Calu3 (cell line): ENCODE measurements around the gene LCN10. TPM values are rescaled to one million over a fixed set of nuclear protein-coding genes. Genes with fewer than 3 reads are reported as not detected.

Source experiments
- BruUV-seq: library from RNA; stranded (reverse); fragments of 400-500 nt; replicated peaks from 2 replicates; lab custom pipeline; 2021; lab: Mats Ljungman, UMichigan
- CTCF ChIA-PET: fragments of 300-600 bp; sonication (Branson Sonifier 250); formaldehyde crosslinking; loops from one replicate; lab custom pipeline; 2022; ENCODE audit warnings: antibody characterized with exemption; lab: Charles Lee
- DNase-seq: peaks from one replicate; pipeline ENCODE4 v3.0.0; 2022
- H3K27ac Mint-ChIP-seq: one replicate; pipeline ENCODE4 v1.8.0; 2022; ENCODE audit warnings: mixed read lengths; ENCODE audit not compliant: unreplicated experiment
- H3K27me3 Mint-ChIP-seq: one replicate; pipeline ENCODE4 v1.8.0; 2022; ENCODE audit warnings: mixed read lengths; ENCODE audit not compliant: unreplicated experiment
- H3K36me3 Mint-ChIP-seq: one replicate; pipeline ENCODE4 v1.8.0; 2022; ENCODE audit warnings: mild to moderate bottlenecking, moderate library complexity, mixed read lengths; ENCODE audit not compliant: insufficient read depth, unreplicated experiment
- H3K4me1 Mint-ChIP-seq: one replicate; pipeline ENCODE4 v1.8.0; 2022; ENCODE audit warnings: mild to moderate bottlenecking, low read depth, mixed read lengths; ENCODE audit not compliant: unreplicated experiment
- H3K4me3 Mint-ChIP-seq: one replicate; pipeline ENCODE4 v1.8.0; 2022; ENCODE audit warnings: mild to moderate bottlenecking, low read depth, moderate library complexity, mixed read lengths; ENCODE audit not compliant: unreplicated experiment
- H3K9me3 Mint-ChIP-seq: one replicate; pipeline ENCODE4 v1.8.0; 2022; ENCODE audit warnings: low read depth, mixed read lengths; ENCODE audit not compliant: unreplicated experiment
- intact Hi-C: fragments of 100-400 bp; cut with micrococcal nuclease; formaldehyde crosslinking; loops from one replicate; pipeline ENCODE4 v1.10.0; 2022; ENCODE audit not compliant: unreplicated experiment
- total RNA-seq: library from RNA; stranded (reverse); gene quantifications from 2 replicates; pipeline ENCODE4 v1.2.3, GENCODE V29; 2022
- TF ChIP-seq, protein P1 (sequence below): fragments of 200-600 bp; IDR thresholded peaks from one replicate; pipeline ENCODE4 v1.8.0; 2022; ENCODE audit warnings: antibody characterized with exemption; ENCODE audit not compliant: unreplicated experiment

The LCN10 gene
- total RNA-seq, 1 experiment from 2014 or later = 0.33 TPM

DNA sequence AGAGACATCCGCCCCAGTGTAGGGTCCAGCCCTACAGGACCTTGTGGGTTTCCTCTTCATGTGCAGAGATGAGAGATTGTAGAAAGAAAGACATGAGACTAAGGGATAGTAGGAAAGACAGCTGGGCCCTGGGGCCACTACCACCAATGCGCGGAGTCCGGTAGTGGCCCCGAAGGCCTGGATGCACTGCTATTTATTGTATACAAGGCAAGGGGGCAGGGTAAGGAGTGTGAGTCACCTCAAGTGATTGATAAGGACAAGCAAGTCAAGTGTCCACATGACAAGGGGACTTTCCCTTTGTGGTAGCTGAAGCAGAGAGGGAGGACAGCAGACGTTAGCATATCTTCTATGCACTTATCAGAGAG lies 42.2 kb upstream of the LCN10 start:
- peaks cover 20% of the 10 kb centered on the region for H3K27me3 Mint-ChIP-seq
- no peak overlapping the region for H3K27ac Mint-ChIP-seq
- H3K4me1 Mint-ChIP-seq = peaks cover 48% of the 10 kb centered on the region
- no peaks in the 10 kb centered on the region for H3K9me3 Mint-ChIP-seq
- peak; percentile 27 for DNase-seq
- peaks cover 6% of the 10 kb centered on the region for H3K36me3 Mint-ChIP-seq
- intact Hi-C loops = no loop called here
- TF ChIP-seq, protein P1, sequence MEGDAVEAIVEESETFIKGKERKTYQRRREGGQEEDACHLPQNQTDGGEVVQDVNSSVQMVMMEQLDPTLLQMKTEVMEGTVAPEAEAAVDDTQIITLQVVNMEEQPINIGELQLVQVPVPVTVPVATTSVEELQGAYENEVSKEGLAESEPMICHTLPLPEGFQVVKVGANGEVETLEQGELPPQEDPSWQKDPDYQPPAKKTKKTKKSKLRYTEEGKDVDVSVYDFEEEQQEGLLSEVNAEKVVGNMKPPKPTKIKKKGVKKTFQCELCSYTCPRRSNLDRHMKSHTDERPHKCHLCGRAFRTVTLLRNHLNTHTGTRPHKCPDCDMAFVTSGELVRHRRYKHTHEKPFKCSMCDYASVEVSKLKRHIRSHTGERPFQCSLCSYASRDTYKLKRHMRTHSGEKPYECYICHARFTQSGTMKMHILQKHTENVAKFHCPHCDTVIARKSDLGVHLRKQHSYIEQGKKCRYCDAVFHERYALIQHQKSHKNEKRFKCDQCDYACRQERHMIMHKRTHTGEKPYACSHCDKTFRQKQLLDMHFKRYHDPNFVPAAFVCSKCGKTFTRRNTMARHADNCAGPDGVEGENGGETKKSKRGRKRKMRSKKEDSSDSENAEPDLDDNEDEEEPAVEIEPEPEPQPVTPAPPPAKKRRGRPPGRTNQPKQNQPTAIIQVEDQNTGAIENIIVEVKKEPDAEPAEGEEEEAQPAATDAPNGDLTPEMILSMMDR = no peak
- H3K4me3 Mint-ChIP-seq = peak overlapping the region; percentile 17
- CTCF ChIA-PET = no interaction called here
- BruUV-seq = no TSS peak

DNA sequence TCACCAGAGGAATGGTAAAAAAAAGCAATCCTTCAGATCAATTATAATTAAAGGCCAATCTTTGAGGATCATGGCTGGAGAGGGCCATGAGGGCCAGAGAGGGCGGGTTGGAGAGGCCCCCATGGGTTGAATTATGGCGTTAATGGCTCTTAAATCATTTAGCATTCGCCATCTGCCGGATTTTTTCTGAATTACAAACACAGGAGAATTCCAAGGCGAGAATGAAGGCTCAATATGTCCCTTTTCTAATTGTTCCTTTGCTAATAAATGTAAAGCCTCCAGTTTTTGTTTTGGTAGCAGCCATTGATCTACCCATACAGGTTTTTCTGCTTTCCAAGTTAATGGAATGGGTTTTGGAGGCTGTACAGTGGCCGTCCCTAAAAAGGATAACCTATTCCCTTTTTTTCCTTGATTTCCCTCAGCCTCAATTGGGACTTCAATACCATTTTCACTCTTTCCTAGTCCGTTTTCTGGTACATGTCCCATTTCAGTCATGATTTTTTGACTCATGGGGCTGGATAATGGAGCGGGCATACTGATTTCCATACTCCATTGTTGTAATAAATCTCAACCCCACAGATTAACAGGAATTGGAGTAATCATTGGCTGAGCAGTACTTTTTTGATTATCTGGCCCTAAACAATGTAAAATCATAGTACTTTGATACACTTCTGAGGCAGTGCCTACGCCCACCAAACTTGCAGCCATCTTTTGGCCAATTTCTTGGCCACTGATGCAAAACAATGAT lies 41.7 kb upstream of the LCN10 start:
- DNase-seq = peak; percentile 24
- TF ChIP-seq, protein P1 = no peak

DNA sequence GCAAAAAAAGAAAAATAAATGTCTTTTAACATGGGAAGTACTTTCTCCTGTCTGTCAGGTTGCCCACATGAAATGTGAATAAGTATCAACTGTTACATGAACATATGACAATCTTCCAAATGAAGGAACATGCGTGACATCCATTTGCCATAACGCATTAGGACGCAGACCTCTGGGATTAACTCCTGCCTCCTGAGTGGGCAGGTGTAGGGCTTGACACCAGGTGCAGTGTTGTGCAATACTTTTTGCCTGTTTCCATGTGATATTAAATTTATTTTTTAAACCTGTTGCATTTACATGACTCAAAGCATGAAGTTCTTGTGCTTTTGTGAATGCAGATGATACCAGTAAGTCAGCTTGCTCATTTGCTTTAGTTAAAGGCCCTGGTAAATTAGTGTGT lies 39.7 kb upstream of the LCN10 start:
- BruUV-seq = no TSS peak
- TF ChIP-seq, protein P1 = no peak

More for the DNA sequence above, 41.7 kb upstream of the LCN10 start:
- BruUV-seq = no TSS peak
- Mint-ChIP-seq H3K9me3 (no peaks in the 10 kb centered on the region), H3K36me3 (peaks cover 6% of the 10 kb centered on the region), H3K4me3 (peak overlapping the region; percentile 17), H3K27ac (no peak overlapping the region), H3K27me3 (peaks cover 26% of the 10 kb centered on the region), H3K4me1 (peaks cover 46% of the 10 kb centered on the region)
- CTCF ChIA-PET = no interaction called here
- intact Hi-C loops = no loop called here

DNA sequence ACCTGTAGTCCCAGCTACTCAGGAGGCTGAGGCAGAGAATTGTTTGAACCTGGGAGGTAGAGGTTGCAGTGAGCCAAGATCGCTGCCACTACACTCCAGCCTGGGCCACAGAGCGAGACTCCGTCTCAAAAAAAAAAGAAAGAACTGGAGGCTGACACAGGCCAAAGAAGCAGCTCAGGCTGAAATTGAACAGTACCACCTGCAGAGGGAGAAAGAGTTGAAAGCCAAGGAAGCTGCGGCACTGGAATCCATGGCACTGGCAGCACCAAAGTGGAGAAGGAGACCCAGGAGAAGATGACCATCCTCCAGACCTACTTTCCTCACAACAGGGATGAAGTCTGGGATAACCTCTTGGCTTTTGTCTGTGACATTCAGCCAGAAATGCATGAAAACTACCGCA lies 37.1 kb upstream of the LCN10 start:
- intact Hi-C loops = no loop called here
- TF ChIP-seq, protein P1 = no peak

More for the DNA sequence above, 39.7 kb upstream of the LCN10 start:
- H3K36me3 Mint-ChIP-seq = no peaks in the 10 kb centered on the region
- H3K4me1 Mint-ChIP-seq = peaks cover 34% of the 10 kb centered on the region
- H3K4me3 Mint-ChIP-seq = no peak overlapping the region
- intact Hi-C loops = no loop called here
- CTCF ChIA-PET = no interaction called here
- no peaks in the 10 kb centered on the region for H3K9me3 Mint-ChIP-seq
- DNase-seq = no peak
- H3K27me3 Mint-ChIP-seq = peaks cover 45% of the 10 kb centered on the region
- no peak overlapping the region for H3K27ac Mint-ChIP-seq

More for the DNA sequence above, 37.1 kb upstream of the LCN10 start:
- CTCF ChIA-PET = no interaction called here
- H3K4me1 Mint-ChIP-seq = peaks cover 23% of the 10 kb centered on the region
- no peak for DNase-seq
- BruUV-seq = no TSS peak
- no peaks in the 10 kb centered on the region for H3K9me3 Mint-ChIP-seq
- H3K36me3 Mint-ChIP-seq = no peaks in the 10 kb centered on the region
- H3K4me3 Mint-ChIP-seq = no peak overlapping the region
- H3K27me3 Mint-ChIP-seq = peaks cover 57% of the 10 kb centered on the region
- no peak overlapping the region for H3K27ac Mint-ChIP-seq
